ENCODE measurements around the gene LBX1.

DNA sequence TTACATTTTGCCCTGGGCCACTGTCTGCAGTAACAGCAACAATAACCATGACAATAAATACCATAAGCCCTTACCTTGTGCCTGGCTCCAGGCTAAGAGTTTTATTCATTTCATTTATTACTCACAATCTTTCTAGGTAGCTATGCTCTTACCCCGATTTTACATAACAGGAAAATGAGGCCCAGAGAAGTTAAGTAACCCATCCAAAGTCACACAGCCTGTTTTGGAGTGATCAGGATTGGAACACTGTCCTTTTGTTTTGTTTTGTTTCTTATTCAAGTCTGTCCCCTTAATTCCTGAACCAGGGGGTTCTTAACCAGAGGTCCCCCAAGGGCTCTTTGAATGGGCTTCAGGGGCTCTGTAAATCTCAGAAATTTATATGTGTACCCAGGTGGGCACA, 4.2 kb upstream of the LBX1 start:
- TF ChIP-seq, protein P1, sequence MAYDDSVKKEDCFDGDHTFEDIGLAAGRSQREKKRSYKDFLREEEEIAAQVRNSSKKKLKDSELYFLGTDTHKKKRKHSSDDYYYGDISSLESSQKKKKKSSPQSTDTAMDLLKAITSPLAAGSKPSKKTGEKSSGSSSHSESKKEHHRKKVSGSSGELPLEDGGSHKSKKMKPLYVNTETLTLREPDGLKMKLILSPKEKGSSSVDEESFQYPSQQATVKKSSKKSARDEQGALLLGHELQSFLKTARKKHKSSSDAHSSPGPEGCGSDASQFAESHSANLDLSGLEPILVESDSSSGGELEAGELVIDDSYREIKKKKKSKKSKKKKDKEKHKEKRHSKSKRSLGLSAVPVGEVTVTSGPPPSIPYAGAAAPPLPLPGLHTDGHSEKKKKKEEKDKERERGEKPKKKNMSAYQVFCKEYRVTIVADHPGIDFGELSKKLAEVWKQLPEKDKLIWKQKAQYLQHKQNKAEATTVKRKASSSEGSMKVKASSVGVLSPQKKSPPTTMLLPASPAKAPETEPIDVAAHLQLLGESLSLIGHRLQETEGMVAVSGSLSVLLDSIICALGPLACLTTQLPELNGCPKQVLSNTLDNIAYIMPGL (CRISPR knock-in tag; IDR thresholded peaks at IDR 0.05; ENCODE audit: borderline replicate concordance), result no peak
- TF ChIP-seq POLR2A (IDR thresholded peaks at IDR 0.05; ENCODE audit: low read length) (no peak), ZFP36 (IDR thresholded peaks at IDR 0.05; ENCODE audit: borderline replicate concordance, partially characterized antibody) (no peak), BHLHE40 (IDR thresholded peaks at IDR 0.05; ENCODE audit: low read depth, low read length) (no peak)
- TF ChIP-seq, protein P2, sequence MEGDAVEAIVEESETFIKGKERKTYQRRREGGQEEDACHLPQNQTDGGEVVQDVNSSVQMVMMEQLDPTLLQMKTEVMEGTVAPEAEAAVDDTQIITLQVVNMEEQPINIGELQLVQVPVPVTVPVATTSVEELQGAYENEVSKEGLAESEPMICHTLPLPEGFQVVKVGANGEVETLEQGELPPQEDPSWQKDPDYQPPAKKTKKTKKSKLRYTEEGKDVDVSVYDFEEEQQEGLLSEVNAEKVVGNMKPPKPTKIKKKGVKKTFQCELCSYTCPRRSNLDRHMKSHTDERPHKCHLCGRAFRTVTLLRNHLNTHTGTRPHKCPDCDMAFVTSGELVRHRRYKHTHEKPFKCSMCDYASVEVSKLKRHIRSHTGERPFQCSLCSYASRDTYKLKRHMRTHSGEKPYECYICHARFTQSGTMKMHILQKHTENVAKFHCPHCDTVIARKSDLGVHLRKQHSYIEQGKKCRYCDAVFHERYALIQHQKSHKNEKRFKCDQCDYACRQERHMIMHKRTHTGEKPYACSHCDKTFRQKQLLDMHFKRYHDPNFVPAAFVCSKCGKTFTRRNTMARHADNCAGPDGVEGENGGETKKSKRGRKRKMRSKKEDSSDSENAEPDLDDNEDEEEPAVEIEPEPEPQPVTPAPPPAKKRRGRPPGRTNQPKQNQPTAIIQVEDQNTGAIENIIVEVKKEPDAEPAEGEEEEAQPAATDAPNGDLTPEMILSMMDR (IDR thresholded peaks at IDR 0.05), result no peak

Measured in A549 (cell line).